Hepatocyte (in vitro differentiated cells): ENCODE measurements around the gene HHATL. TPM values are rescaled to one million over a fixed set of nuclear protein-coding genes. Genes with fewer than 3 reads are reported as not detected.

Experiments
- DNase-seq: peaks from one replicate; pipeline ENCODE4 v3.0.0-alpha.2; 2016; ENCODE audit warnings: low spot score
- H2AFZ ChIP-seq: fragments of 200-600 bp; sonication (generic); 2 replicates; pipeline ENCODE4 v1.6.0; 2016; ENCODE audit warnings: antibody characterized with exemption, mild to moderate bottlenecking
- H3K27ac ChIP-seq: fragments of 200-600 bp; sonication (generic); 2 replicates; pipeline ENCODE4 v1.5.1; 2016; ENCODE audit warnings: mild to moderate bottlenecking
- H3K27me3 ChIP-seq: fragments of 200-600 bp; sonication (generic); 2 replicates; pipeline ENCODE4 v1.6.1; 2016
- H3K36me3 ChIP-seq: fragments of 200-600 bp; sonication (generic); replicated peaks from 2 replicates; pipeline ENCODE4 v1.5.1; 2016; ENCODE audit warnings: low read depth; ENCODE audit not compliant: insufficient read depth
- H3K4me1 ChIP-seq: fragments of 200-600 bp; sonication (generic); 2 replicates; pipeline ENCODE4 v1.5.1; 2016; ENCODE audit warnings: mild to moderate bottlenecking, moderate library complexity; ENCODE audit not compliant: insufficient read depth
- H3K4me2 ChIP-seq: fragments of 200-600 bp; sonication (generic); 2 replicates; pipeline ENCODE4 v1.6.0; 2016
- H3K4me3 ChIP-seq: fragments of 200-600 bp; sonication (generic); 2 replicates; pipeline ENCODE4 v1.5.1; 2016; ENCODE audit warnings: mild to moderate bottlenecking
- H3K79me2 ChIP-seq: fragments of 200-600 bp; sonication (generic); 2 replicates; pipeline ENCODE4 v1.6.0; 2017; ENCODE audit warnings: mild to moderate bottlenecking
- H3K9me2 ChIP-seq: fragments of 200-600 bp; sonication (generic); replicated peaks from 2 replicates; pipeline ENCODE4 v1.6.0; 2017; ENCODE audit warnings: mild to moderate bottlenecking; ENCODE audit not compliant: insufficient read depth
- H3K9me3 ChIP-seq: fragments of 200-600 bp; sonication (generic); 2 replicates; pipeline ENCODE4 v1.5.1; 2016; ENCODE audit warnings: low read depth, mild to moderate bottlenecking
- H4K20me1 ChIP-seq: fragments of 200-600 bp; sonication (generic); 2 replicates; pipeline ENCODE4 v1.6.0; 2016; ENCODE audit warnings: mild to moderate bottlenecking; ENCODE audit not compliant: insufficient read depth, poor library complexity, severe bottlenecking
- EZH2 ChIP-seq: fragments of 200-600 bp; sonication (generic); IDR thresholded peaks from 2 replicates; pipeline ENCODE4 v1.6.1; 2016; ENCODE audit warnings: antibody characterized with exemption, mild to moderate bottlenecking, borderline replicate concordance
- EZH2phosphoT487 ChIP-seq: fragments of 200-600 bp; sonication (generic); IDR thresholded peaks from one replicate; pipeline ENCODE4 v1.6.1; 2018; ENCODE audit warnings: antibody characterized with exemption, mild to moderate bottlenecking, low read depth, moderate library complexity; ENCODE audit not compliant: unreplicated experiment, severe bottlenecking
- WGBS: methylation state at CpG from one replicate; pipeline ENCODE4 v1.1.6; 2016; ENCODE audit warnings: low lambda C conversion rate; ENCODE audit errors: missing lambda C conversion rate; 5-methylcytosine and 5-hydroxymethylcytosine counted together
- polyA plus RNA-seq: library from polyadenylated mRNA; unstranded; fragments of >200 nt; fragmentation: Nextera tagmentation; extraction: Ambion mirVana; gene quantifications from 2 replicates; pipeline ENCODE4 v1.2.1, GENCODE V29; 2016
- total RNA-seq: library from RNA; depleted of rRNA; stranded (reverse); fragments of >200 nt; gene quantifications from 2 replicates; pipeline ENCODE4 v1.2.3, GENCODE V29; 2014
- TF ChIP-seq, protein P1 (sequence below): fragments of 200-600 bp; sonication (generic); IDR thresholded peaks from 2 replicates; pipeline ENCODE4 v1.5.1; 2016; ENCODE audit warnings: antibody characterized with exemption, mild to moderate bottlenecking; ENCODE audit not compliant: poor library complexity

HHATL gene
- total and polyA plus RNA-seq, 2 experiments from 2014 or later, result not detected

DNA sequence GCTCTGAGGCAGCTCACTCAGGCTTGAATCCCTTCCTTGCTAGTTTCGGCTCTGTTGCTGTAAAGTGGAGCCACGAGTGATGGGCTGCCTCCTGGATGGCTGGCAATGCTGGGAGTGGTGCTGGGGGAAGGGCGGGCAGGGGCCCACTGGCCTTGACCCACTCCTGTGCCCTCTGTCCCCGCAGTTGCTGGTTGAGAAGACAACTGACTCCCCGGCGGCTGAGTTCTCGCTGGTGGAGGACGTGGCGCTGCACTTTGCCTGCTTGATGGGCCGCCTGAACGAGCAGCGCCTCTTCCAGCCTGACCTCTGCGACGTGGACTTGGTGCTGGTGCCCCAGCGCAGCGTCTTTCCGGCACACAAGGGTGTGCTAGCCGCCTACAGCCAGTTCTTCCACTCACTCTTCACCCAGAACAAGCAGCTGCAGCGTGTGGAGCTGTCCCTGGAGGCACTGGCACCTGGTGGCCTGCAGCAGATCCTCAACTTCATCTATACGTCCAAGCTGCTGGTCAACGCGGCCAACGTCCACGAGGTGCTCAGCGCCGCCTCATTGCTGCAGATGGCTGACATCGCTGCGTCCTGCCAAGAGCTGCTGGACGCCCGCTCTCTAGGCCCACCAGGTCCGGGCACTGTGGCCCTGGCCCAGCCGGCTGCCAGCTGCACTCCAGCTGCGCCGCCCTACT is 44.4 kb downstream of the HHATL start:
- no peaks in the 10 kb centered on the region for H3K9me2 ChIP-seq
- no peak overlapping the region for H3K4me3 ChIP-seq
- H3K27me3 ChIP-seq, result no peaks in the 10 kb centered on the region
- H3K79me2 ChIP-seq, result no peaks in the 10 kb centered on the region
- no peaks in the 10 kb centered on the region for H4K20me1 ChIP-seq
- H3K4me2 ChIP-seq, result no peak overlapping the region
- no peaks in the 10 kb centered on the region for H3K9me3 ChIP-seq
- H2AFZ ChIP-seq, result no peak overlapping the region
- no peak overlapping the region for H3K27ac ChIP-seq
- no peaks in the 10 kb centered on the region for H3K36me3 ChIP-seq
- 94% methylated on average over 34 of the region's 34 CpGs for WGBS
- DNase-seq, result no peak
- TF ChIP-seq EZH2phosphoT487 (no peak), EZH2 (no peak)
- TF ChIP-seq, protein P1, sequence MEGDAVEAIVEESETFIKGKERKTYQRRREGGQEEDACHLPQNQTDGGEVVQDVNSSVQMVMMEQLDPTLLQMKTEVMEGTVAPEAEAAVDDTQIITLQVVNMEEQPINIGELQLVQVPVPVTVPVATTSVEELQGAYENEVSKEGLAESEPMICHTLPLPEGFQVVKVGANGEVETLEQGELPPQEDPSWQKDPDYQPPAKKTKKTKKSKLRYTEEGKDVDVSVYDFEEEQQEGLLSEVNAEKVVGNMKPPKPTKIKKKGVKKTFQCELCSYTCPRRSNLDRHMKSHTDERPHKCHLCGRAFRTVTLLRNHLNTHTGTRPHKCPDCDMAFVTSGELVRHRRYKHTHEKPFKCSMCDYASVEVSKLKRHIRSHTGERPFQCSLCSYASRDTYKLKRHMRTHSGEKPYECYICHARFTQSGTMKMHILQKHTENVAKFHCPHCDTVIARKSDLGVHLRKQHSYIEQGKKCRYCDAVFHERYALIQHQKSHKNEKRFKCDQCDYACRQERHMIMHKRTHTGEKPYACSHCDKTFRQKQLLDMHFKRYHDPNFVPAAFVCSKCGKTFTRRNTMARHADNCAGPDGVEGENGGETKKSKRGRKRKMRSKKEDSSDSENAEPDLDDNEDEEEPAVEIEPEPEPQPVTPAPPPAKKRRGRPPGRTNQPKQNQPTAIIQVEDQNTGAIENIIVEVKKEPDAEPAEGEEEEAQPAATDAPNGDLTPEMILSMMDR, result no peak
- H3K4me1 ChIP-seq, result peaks cover 12% of the 10 kb centered on the region

DNA sequence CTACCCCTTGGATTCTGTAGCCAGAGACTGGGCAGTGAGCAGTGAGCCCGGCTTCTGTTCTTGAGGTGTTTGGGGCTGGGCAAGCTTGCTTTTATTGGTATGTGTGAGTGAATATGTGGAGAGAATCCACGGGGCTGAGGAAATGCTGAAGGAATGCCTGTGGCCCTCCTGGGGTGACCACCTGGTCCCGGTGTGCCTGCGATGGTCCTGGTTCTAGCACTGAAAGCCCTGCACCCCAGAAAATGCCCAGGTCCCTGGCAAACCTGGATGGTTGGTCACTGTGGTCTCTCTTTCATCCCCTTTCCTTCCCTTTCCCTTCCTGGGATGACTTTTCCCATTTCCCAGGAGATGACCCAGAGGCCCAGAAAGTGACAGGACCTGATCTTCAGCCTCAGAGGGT is 44.9 kb downstream of the HHATL start:
- Histone ChIP-seq H3K27me3 (no peaks in the 10 kb centered on the region), H3K4me2 (no peak overlapping the region), H3K9me3 (no peaks in the 10 kb centered on the region), H4K20me1 (no peaks in the 10 kb centered on the region), H3K27ac (no peak overlapping the region), H3K4me3 (no peak overlapping the region), H3K79me2 (peaks cover 1% of the 10 kb centered on the region), H2AFZ (no peak overlapping the region), H3K36me3 (no peaks in the 10 kb centered on the region), H3K4me1 (peaks cover 17% of the 10 kb centered on the region), H3K9me2 (no peaks in the 10 kb centered on the region)
- no peak for DNase-seq
- 92% methylated on average over 4 of the region's 4 CpGs for WGBS
- TF ChIP-seq EZH2phosphoT487 (no peak), EZH2 (no peak)
- TF ChIP-seq, protein P1, result no peak

DNA sequence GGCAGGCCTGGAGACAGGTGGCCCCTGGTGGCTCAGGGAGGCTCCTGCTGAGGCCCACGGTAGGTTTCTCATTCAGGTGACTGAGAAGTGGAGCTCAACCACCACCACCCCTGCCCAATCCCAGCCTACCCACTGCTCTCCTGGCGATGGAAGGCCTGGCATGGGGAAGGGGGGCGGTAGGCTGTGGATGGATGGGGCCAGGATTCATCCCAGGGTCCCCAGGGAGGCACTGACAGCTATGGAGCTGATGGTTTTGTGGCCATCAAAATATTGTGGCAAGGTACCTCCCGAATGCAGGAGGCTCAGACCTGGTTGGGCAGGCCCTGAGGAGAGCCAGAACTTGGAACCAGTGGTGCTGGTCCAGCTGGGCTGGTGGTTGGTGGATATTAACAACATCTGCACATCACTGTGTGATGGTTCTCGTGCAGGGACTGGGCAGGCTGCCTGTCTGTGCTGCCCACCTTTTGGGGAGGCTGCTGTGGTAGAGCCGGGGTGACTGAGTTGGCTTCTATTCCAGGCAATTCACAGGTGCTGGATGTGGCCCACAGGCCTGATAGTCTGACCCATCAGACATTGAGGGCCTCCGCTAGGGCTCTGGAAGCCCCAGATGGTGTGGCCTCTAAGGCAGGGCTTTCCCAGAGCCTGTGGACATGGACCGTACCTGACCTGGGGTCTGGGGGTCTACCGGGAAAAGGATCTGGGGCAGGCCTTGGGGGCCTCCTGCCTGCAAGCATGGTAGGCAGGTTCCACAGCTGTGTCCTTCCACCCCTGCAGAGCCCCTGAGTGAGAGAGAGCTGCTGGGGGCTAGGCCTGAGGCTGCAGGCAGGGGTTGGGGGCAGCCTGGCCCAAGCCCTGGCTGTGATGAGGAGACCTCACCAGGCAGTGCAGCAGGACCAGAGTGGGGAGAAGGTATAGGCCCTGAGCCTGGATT is 45.7 kb downstream of the HHATL start:
- WGBS, result 91% methylated on average over 8 of the region's 9 CpGs
- peaks cover 7% of the 10 kb centered on the region for H3K79me2 ChIP-seq
- no peak overlapping the region for H2AFZ ChIP-seq
- H3K4me3 ChIP-seq, result no peak overlapping the region
- H3K4me1 ChIP-seq, result peaks cover 24% of the 10 kb centered on the region
- TF ChIP-seq EZH2phosphoT487 (no peak), EZH2 (no peak)
- TF ChIP-seq, protein P1, result no peak
- no peaks in the 10 kb centered on the region for H4K20me1 ChIP-seq
- no peak overlapping the region for H3K27ac ChIP-seq
- no peaks in the 10 kb centered on the region for H3K9me2 ChIP-seq
- DNase-seq, result no peak
- H3K9me3 ChIP-seq, result no peaks in the 10 kb centered on the region
- H3K27me3 ChIP-seq, result no peaks in the 10 kb centered on the region
- no peaks in the 10 kb centered on the region for H3K36me3 ChIP-seq
- no peak overlapping the region for H3K4me2 ChIP-seq
